Caki2 (cell line): Measurements from ENCODE around the gene SLAMF8. TPM values are rescaled to one million over a fixed set of nuclear protein-coding genes. Genes with fewer than 3 reads are reported as not detected.

Experiments used
- DNase-seq: peaks from one replicate; pipeline ENCODE4 v3.0.0-alpha.2; 2015; ENCODE audit warnings: low read depth
- in situ Hi-C: cut with HindIII; loops from 2 replicates; pipeline ENCODE4 v1.10.0; 2016; ENCODE audit warnings: low sequenced_read_pairs, low pct_unique_long_range_greater_than_20kb, mixed read lengths
- total RNA-seq: library from RNA; depleted of rRNA; stranded (reverse); fragments of >200 nt; shearing (Covaris generic); gene quantifications from 2 replicates; pipeline ENCODE4 v1.2.3, GENCODE V29; 2014; ENCODE audit warnings: low replicate concordance; rRNA removed

The SLAMF8 gene
- total RNA-seq, 1 experiment from 2014 or later: not detected

DNA sequence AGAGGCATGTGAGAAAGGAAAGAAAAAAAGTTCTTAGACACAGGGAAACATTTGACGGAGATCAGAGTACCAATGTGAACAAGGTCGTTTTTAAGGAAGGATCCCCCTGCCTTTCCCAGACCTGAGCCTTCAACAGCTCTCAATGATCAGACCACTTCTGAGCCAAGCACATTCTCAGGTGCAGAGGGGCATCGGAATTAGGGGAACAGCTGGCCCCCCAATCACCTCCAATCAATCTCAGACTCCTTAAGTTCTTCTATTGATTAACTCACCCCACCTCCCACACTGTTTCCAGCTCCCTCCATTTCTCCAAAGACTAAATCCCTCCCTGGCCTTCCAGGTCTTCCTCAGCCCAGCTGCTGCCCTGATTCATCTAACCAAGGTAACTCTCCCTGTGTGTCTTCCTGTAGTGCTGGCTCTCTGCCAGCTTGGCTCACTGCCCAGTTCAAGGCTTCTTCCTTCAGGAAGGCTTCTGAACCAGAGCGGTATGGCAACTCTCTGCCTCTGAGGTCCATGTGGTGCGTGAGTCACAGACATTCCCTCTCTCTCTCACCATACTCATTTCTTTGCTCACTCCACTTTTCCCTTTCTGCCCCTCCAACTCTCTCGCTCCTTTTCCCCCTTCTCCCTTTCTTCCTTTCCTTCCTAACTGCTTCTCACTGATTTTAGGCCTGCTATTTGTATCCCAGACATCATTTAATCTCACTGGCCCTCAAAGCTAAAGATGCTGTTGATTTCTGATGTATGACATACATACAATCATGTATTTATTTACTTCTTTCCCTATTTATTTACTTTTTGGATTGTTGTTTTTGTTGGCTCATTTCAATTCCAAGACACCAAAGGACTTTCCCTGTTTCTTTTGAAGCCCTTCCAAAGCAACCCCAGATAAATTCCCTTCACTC lies 55.2 kb downstream of the SLAMF8 start:
- DNase-seq: peak; percentile 93
- in situ Hi-C loops: loop anchor here (25.0 kb wide), 1 partner anchor 95 kb away; the partner anchor contains the start of gene DUSP23

DNA sequence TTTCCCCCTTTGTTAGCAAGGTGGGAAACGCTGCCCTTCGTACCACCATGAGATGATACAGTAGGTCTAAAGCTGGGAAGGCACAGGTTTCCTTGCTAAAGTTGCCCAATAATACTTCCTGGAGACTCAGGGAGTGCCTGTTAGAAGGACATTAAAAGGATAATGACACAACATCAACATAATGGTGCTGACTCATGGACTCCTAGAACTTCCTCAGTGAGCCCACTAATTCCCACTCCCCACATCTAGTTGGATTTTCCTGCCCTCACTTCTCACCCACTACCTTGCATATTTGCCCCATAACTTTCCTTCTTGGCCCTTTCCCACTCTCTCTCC lies 55.8 kb downstream of the SLAMF8 start:
- in situ Hi-C loops: loop anchor here (25.0 kb wide), 1 partner anchor 95 kb away; the partner anchor contains the start of gene DUSP23
- no peak for DNase-seq

DNA sequence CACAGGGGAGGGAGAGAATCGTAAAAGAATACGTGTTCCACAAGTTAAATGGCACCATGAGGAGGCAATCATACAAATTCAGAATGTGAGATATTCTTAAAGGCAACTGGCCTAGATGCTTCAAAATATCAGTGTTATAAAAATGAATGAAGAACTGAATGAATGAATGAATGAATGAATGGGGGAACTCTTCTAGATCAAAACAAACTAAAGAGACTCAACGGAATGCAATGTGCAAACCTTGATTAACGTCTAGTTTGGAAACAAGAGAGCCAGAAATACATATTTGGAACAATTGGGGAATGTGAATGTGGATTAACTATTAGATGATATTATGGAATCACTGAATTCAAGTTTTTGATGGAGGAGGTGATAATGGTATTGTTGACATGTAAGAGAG lies 56.5 kb downstream of the SLAMF8 start:
- no peak for DNase-seq
- in situ Hi-C loops: loop anchor here (25.0 kb wide), 1 partner anchor 96 kb away; the partner anchor contains the start of gene DUSP23

DNA sequence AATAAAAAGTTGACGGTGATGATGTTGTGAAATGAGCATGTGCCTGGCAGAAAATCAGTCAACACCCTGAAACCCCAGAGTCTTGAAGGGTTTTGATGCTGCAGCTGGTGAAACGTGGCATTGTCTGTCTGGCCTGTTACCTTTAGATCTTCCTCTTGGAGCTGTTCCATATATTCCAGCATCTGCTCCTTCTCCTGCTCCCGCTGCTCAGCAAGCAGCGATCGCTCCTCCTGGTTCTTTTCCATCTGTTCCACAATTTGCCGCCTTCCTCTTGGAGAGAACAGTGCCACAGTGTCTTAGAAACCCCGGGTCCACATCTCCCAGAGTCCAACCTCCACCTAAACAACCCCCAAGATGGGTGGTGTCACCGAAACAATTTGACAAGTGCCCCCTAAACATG lies 57.6 kb downstream of the SLAMF8 start:
- in situ Hi-C loops: loop anchor here (25.0 kb wide), 1 partner anchor 97 kb away; the partner anchor contains the start of gene DUSP23

More for the DNA sequence above, 57.6 kb downstream of the SLAMF8 start:
- no peak for DNase-seq

Other genes starting within 250 kb of the SLAMF8 start
- not detected in 2 replicates for gene APCS, start 239.0 kb upstream of the SLAMF8 start, total RNA-seq
- gene CRP, start 112.3 kb upstream of the SLAMF8 start, total RNA-seq: not detected in 2 replicates
- 86.0 and 130 TPM in 2 replicates for gene DUSP23, start 45.9 kb upstream of the SLAMF8 start, total RNA-seq
- gene FCRL6, start 24.5 kb upstream of the SLAMF8 start, total RNA-seq: not detected in 2 replicates
- gene VSIG8, start 35.8 kb downstream of the SLAMF8 start, total RNA-seq: 0.57 TPM in 1 of 2 replicates, not detected in the other
- gene CFAP45, start 73.3 kb downstream of the SLAMF8 start, total RNA-seq: not detected in 2 replicates
- 669 and 758 TPM in 2 replicates for gene TAGLN2, start 98.6 kb downstream of the SLAMF8 start, total RNA-seq
- 0.03 TPM in 1 of 2 replicates, not detected in the other for gene IGSF9, start 118.7 kb downstream of the SLAMF8 start, total RNA-seq
- not detected in 2 replicates for gene SLAMF9, start 127.4 kb downstream of the SLAMF8 start, total RNA-seq
- 1.8 and 1.9 TPM in 2 replicates for gene PIGM, start 205.1 kb downstream of the SLAMF8 start, total RNA-seq
- not detected in 2 replicates for gene KCNJ10, start 243.3 kb downstream of the SLAMF8 start, total RNA-seq